DOHH2 (cell line): Measurements from ENCODE around the gene TPPP3.

Experiments used
- EZH2phosphoT487 ChIP-seq: fragments of 200-600 bp; sonication (generic); IDR thresholded peaks from 2 replicates; pipeline ENCODE4 v1.6.1; 2017; ENCODE audit warnings: borderline replicate concordance, mild to moderate bottlenecking, antibody characterized with exemption, low read length, moderate library complexity, mixed read lengths
- TF ChIP-seq, protein P1 (sequence below): fragments of 200-600 bp; sonication (generic); IDR thresholded peaks from one replicate; pipeline ENCODE4 v1.5.1; 2014; ENCODE audit warnings: antibody characterized with exemption, mild to moderate bottlenecking, low read depth, low read length; ENCODE audit not compliant: poor library complexity, severe bottlenecking

DNA sequence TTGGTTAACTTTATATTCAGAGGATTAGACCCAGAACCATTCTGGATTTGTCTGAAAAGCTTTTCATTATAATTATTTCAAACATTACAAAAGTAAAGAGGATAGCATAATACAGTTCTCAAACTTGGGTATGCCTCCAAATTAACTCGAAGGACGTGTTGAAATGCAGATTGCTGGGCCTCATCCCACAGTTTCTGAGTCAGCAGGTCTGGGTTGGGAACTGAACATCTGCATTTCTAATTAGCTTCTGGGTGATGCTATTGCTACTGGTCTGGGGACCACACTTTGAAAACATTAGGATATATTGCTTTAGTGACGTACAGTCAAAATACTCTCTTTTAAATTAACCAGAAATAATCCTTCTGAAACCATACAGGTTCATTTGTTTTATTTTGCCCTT lies 10.0 kb downstream of the TPPP3 start:
- TF ChIP-seq, protein P1, sequence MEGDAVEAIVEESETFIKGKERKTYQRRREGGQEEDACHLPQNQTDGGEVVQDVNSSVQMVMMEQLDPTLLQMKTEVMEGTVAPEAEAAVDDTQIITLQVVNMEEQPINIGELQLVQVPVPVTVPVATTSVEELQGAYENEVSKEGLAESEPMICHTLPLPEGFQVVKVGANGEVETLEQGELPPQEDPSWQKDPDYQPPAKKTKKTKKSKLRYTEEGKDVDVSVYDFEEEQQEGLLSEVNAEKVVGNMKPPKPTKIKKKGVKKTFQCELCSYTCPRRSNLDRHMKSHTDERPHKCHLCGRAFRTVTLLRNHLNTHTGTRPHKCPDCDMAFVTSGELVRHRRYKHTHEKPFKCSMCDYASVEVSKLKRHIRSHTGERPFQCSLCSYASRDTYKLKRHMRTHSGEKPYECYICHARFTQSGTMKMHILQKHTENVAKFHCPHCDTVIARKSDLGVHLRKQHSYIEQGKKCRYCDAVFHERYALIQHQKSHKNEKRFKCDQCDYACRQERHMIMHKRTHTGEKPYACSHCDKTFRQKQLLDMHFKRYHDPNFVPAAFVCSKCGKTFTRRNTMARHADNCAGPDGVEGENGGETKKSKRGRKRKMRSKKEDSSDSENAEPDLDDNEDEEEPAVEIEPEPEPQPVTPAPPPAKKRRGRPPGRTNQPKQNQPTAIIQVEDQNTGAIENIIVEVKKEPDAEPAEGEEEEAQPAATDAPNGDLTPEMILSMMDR, result no peak
- no peak for TF ChIP-seq EZH2phosphoT487
